Ovary (tissue), 9 donors: ENCODE measurements around the gene KLHL30. TPM values are rescaled to one million over a fixed set of nuclear protein-coding genes. Genes with fewer than 3 reads are reported as not detected.

Experiments
- DNase-seq, 5 donors: peaks; one replicate each; pipeline ENCODE4 v3.0.0-alpha.2; 2019 to 2020
- H3K27ac ChIP-seq, 2 donors: fragments of 200-600 bp; one replicate each; pipeline versions ENCODE4 v1.5.1 to v1.8.0; 2019 to 2022
- H3K27me3 ChIP-seq: fragments of 200-600 bp; one replicate; pipeline ENCODE4 v1.8.0; 2022
- H3K36me3 ChIP-seq: fragments of 200-600 bp; sonication (generic); one replicate; pipeline ENCODE4 v1.5.1; 2019
- H3K4me1 ChIP-seq: one replicate; pipeline ENCODE4 v1.8.1; 2013; ENCODE audit warnings: mild to moderate bottlenecking, moderate library complexity; ENCODE audit not compliant: insufficient read depth
- H3K4me3 ChIP-seq: fragments of 200-600 bp; sonication (generic); one replicate; pipeline ENCODE4 v1.5.1; 2017
- H3K9me3 ChIP-seq, 2 donors: fragments of 200-600 bp in 1 of 2; sonication (generic) in 1 of 2; one replicate each; pipeline versions ENCODE4 v1.5.1 to v1.8.1; 2013 to 2019; ENCODE audit warnings: mild to moderate bottlenecking in 1 of 2, moderate library complexity in 1 of 2
- EP300 ChIP-seq: sonication (generic); formaldehyde crosslinking; IDR thresholded peaks from one replicate; pipeline ENCODE4 v1.6.1; 2017; ENCODE audit warnings: antibody characterized with exemption
- POLR2A ChIP-seq: fragments of 450-650 bp; IDR thresholded peaks from one replicate; pipeline ENCODE4 v1.6.1; 2017; ENCODE audit warnings: antibody characterized with exemption, mild to moderate bottlenecking, moderate library complexity
- WGBS, 3 donors: extraction: QIAGEN DNeasy Blood & Tissue Kit in 1 of 3; methylation state at CpG; one replicate each; pipeline versions ENCODE4 v1.1.5 to v1.1.7; 2013 to 2017; 5-methylcytosine and 5-hydroxymethylcytosine counted together
- intact Hi-C, 4 donors: fragments of 100-400 bp; cut with DNase I; formaldehyde crosslinking; loops; one replicate each; pipeline versions ENCODE4 v1.11.0 to v1.15.1; 2022 to 2023
- polyA plus RNA-seq, 2 donors: library from polyadenylated mRNA; stranded (reverse); fragments of 200-250 nt in 1 of 2; fragments of 350-450 nt in 1 of 2; fragmentation: Illumina TruSeq in 1 of 2; extraction: RNeasy Lipid Tissue Mini Kit (QIAGEN cat#74804) in 1 of 2; gene quantifications; one replicate each; pipeline ENCODE4 v1.2.3, GENCODE V29; 2013 to 2014
- total RNA-seq, 7 donors: library from RNA; depleted of rRNA in 2 of 7; stranded (reverse); fragments of >200 nt in 2 of 7; fragmentation: NEBNext Ultra II Directional in 3 of 7; extraction: Animal tissue kit (Norgen Biotek cat#: 25700) in 3 of 7; gene quantifications; one replicate each; pipeline versions ENCODE4 v1.1.0 to v1.2.4, GENCODE V29; 2016 to 2023
- TF ChIP-seq, protein P1 (sequence below), 3 donors: fragments of 450-650 bp in 2 of 3; fragments of 200-600 bp in 1 of 3; IDR thresholded peaks; one replicate each; pipeline versions ENCODE4 v1.5.1 to v1.8.0; 2016 to 2022; ENCODE audit warnings: antibody characterized with exemption in 3 of 3, mild to moderate bottlenecking in 1 of 3
- donor health status: DM: no; HTN: no; CAD: no; lungs with moderate emphysema.
- donor health status: DM: no; HTN: no; CAD: no.
- donor health status: Bipolar disorder and iron deficiency.
- donor health status: DM: yes; HTN: yes; CAD: no.
- donor health status: DM: no; HTN: no; CAD: no.
- donor health status: DM: yes; HTN: yes; CAD: no.

KLHL30 gene
- total and polyA plus RNA-seq, 9 donors, result 0.08 to 0.74 (median 0.24) TPM; not detected in 1

DNA sequence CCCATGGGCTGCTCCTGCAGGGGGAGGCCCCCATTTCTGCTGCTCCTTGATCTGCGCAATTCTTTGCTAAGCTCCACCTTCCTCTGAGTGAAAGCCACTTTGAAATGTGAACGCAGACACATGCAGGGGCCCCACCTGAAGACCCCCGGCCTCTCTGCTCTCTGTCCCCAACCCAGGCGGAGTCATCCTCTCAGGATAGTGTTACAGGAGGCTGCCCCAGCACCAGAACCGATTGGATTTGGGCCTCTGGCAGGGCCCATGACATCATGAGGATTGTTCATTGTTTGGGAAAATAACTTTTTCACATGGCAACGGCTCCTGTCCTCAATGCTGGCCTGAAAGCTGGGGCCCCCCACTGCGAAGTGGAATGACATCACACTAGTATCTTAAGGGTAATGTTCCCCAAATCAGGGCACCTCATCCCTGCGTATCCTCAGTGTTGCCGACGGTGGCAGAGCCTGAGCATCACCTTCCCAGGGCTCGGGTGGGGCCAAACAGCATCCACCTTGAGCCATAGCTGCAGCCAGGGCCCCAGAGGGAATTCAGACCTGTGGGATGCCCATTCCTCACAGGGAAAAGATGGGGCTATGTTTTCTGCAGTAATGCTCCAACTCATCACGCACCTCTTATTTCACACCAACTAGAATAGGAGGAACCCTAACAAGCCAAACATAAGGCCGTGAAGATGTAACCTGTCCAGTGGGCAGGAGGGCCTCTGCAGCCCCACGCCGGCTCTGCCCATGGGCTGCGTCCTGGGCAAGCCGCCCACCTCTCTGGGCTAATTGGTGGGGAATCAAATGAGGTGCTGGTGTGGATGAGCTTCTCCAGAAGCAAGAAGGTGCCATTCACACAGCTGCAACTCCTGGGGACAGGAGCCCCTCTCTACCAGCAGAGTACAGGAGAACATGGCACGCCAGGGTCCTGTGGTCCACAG, 17.6 kb downstream of the KLHL30 start:
- Histone ChIP-seq H3K4me1 (no peaks in the 10 kb centered on the region), H3K36me3 (no peaks in the 10 kb centered on the region), H3K27ac (no peak overlapping the region), H3K9me3 (no peaks in the 10 kb centered on the region), H3K4me3 (no peak overlapping the region), H3K27me3 (no peaks in the 10 kb centered on the region)
- 76 to 79% (median 78%) methylated on average over 18 of the region's 18 CpGs for WGBS, 3 donors
- intact Hi-C loops, result no loop called here
- DNase-seq, result no peak
- TF ChIP-seq, protein P1, sequence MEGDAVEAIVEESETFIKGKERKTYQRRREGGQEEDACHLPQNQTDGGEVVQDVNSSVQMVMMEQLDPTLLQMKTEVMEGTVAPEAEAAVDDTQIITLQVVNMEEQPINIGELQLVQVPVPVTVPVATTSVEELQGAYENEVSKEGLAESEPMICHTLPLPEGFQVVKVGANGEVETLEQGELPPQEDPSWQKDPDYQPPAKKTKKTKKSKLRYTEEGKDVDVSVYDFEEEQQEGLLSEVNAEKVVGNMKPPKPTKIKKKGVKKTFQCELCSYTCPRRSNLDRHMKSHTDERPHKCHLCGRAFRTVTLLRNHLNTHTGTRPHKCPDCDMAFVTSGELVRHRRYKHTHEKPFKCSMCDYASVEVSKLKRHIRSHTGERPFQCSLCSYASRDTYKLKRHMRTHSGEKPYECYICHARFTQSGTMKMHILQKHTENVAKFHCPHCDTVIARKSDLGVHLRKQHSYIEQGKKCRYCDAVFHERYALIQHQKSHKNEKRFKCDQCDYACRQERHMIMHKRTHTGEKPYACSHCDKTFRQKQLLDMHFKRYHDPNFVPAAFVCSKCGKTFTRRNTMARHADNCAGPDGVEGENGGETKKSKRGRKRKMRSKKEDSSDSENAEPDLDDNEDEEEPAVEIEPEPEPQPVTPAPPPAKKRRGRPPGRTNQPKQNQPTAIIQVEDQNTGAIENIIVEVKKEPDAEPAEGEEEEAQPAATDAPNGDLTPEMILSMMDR (IDR thresholded peaks at IDR 0.05), result no peak
- TF ChIP-seq POLR2A (no peak), EP300 (no peak)

DNA sequence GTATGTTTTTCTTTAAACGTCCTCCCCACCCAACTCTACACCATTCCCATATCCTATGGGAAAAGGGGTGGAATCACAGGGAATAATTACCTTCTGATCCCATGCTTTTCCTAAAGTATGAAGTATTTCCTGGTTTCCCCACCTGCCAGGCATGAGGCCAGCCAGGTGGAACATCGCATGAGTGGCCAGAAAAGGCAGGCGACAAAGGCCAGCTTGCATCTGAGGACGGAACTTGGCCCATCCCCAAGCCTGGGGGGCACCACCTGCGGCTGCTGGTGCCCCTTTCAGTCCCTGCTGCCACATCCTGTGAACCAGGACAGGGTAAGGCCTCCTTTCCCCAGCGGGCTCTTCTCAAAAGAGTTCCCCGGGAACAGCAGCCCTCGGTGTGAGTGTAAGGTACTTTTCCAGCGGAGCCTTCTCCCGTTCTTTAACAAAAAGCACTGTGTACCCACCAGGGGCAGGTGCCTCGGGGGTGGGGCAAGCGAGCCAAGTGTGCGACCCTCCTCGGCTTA, 19.1 kb downstream of the KLHL30 start:
- Histone ChIP-seq H3K4me1 (no peaks in the 10 kb centered on the region), H3K9me3 (no peaks in the 10 kb centered on the region), H3K27me3 (no peaks in the 10 kb centered on the region), H3K36me3 (no peaks in the 10 kb centered on the region), H3K4me3 (no peak overlapping the region), H3K27ac (no peak overlapping the region)
- intact Hi-C loops, result no loop called here
- TF ChIP-seq POLR2A (no peak), EP300 (no peak)
- TF ChIP-seq, protein P1 (IDR thresholded peaks at IDR 0.05), result no peak
- WGBS, 3 donors, result 70 to 79% (median 77%) methylated on average over 12 to 14 of the region's 14 CpGs
- DNase-seq, result no peak

DNA sequence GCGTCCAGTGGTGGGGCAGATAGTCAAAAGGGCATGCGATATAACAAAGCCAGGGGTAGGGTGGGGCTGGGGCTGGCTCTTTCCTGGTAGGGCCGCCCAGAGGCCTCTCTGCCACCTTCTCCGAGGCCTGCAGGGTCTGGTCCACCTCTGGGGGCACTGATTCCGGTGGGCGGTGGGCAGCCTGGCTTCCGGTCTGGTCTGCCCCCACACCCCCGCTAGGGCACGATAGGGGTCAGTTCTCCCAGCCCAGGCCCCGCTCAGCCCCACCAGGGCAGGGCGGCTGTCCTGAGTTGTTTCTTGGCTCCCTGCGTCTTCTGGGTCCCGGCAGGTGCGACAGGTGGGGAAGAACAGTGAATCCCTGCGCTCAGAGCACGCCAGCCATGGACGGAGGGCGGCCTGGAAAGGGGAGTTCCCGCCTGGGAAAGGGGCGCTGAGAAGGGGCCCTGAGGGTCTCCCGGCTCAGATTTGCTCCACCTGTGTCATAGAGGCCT, 19.6 kb downstream of the KLHL30 start:
- TF ChIP-seq POLR2A (no peak), EP300 (no peak)
- TF ChIP-seq, protein P1 (IDR thresholded peaks at IDR 0.05), result no peak
- H3K4me3 ChIP-seq, result no peak overlapping the region
- no peak for DNase-seq

DNA sequence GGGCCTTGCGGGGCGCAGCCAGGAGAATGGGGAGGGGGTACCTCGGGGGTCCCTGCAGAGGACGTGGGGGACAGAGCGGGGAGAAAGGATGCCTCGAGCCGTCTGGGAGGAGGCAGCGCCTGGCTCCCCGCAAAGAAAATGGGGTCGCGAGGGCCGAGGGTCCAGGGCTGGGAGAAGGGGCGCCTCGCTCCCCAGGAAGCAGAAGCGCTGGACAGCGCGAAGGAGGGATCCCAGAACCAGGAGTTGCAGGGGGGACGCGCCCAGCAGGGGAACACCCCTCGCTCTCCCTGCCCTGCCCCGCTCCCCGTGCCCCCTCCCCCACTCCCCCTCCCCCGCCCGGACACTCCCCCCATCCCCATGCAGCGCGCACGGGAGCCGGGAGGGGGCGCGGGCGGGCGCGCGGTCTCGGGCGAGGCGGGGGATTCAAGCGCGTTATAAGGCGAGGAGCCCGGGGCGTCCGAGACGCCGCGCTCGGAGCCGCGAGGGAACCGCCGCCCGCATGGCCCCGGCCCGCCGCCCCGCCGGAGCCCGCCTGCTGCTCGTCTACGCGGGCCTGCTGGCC, 20.1 kb downstream of the KLHL30 start, which contains the start of gene ERFE:
Gene ERFE, plus strand, starts transcription at position 462 of the 562 bp plus-strand sequence. Its CDS starts 38 bp downstream, at position 500.
- intact Hi-C loops, result no loop called here
- TF ChIP-seq POLR2A (no peak), EP300 (no peak)
- TF ChIP-seq, protein P1 (IDR thresholded peaks at IDR 0.05), result no peak
- H3K4me3 ChIP-seq, result peak within 1 kb of the TSS; percentile 2
- no peak within 1 kb of the TSS for H3K27ac ChIP-seq
- H3K4me1 ChIP-seq, result no peaks in the 10 kb centered on the region
- 5 to 13% (median 11%) methylated on average over 20 to 54 of the region's 61 CpGs for WGBS, 3 donors
- H3K27me3 ChIP-seq, result no peaks in the 10 kb centered on the region
- DNase-seq, result peak in 3 of 5 donors; percentile 9 to 62 (median 47)
- H3K36me3 ChIP-seq, result no peaks in the 10 kb centered on the region
- H3K9me3 ChIP-seq, result no peaks in the 10 kb centered on the region

More for the DNA sequence above, 19.6 kb downstream of the KLHL30 start:
- 48 to 57% (median 56%) methylated on average over 15 to 21 of the region's 21 CpGs for WGBS, 3 donors
- intact Hi-C loops, result no loop called here
- Histone ChIP-seq H3K27me3 (no peaks in the 10 kb centered on the region), H3K36me3 (no peaks in the 10 kb centered on the region), H3K4me1 (no peaks in the 10 kb centered on the region), H3K9me3 (no peaks in the 10 kb centered on the region), H3K27ac (no peak overlapping the region)
